Esophagus squamous epithelium (tissue), 4 donors: Measurements from ENCODE around the gene LRFN5.

Experiments used
- CTCF ChIP-seq, 6 experiments: fragments of 450-650 bp in 4 of 6; fragments of 200-600 bp in 2 of 6; sonication (generic) in 2 of 6; IDR thresholded peaks; one replicate each; pipeline ENCODE4 v1.5.1; 2016 to 2019; ENCODE audit warnings: antibody characterized with exemption in 6 of 6, mild to moderate bottlenecking in 4 of 6, moderate library complexity in 4 of 6
- POLR2A ChIP-seq, 4 donors: fragments of 450-650 bp; IDR thresholded peaks; one replicate each; pipeline ENCODE4 v1.6.1; 2017; ENCODE audit warnings: antibody characterized with exemption in 4 of 4, mild to moderate bottlenecking in 4 of 4, moderate library complexity in 3 of 4

- TF ChIP-seq CTCF (IDR thresholded peaks at IDR 0.05) (no peak), POLR2A (IDR thresholded peaks at IDR 0.05) (no peak)
These were observed 203.7 kb downstream of the LRFN5 start for GRCh38 chr14:41810362-41810761.
